Activated CD8-positive, alpha-beta memory T cell treated with anti-CD3 and anti-CD28 coated beads for 36 hours (primary cell): ENCODE results near the gene CACNA1B. TPM values are rescaled to one million over a fixed set of nuclear protein-coding genes. Genes with fewer than 3 reads are reported as not detected.
"Not testable (repeated sequence)": the region's sequence is repeated elsewhere in the genome, so short reads cannot be mapped to it uniquely, and the experiment has no call there.

Experiments used
- CTCF ChIA-PET: fragments of 350-600 bp; sonication (Branson Sonifier 250); formaldehyde crosslinking; loops from one replicate; lab custom pipeline; 2021; ENCODE audit warnings: antibody characterized with exemption; lab: Charles Lee
- POLR2A ChIA-PET: fragments of 350-600 bp; sonication (Branson Sonifier 250); formaldehyde crosslinking; loops from one replicate; lab custom pipeline; 2021; ENCODE audit warnings: antibody characterized with exemption; lab: Charles Lee
- total RNA-seq, 2 experiments: library from RNA; stranded (reverse); gene quantifications; one replicate each; pipeline ENCODE4 v1.2.3, GENCODE V29; 2021

Gene CACNA1B
- total RNA-seq, 2 experiments from 2014 or later: not detected

GRCh38 chr9:138113701-138114325 lies 236.2 kb downstream of the CACNA1B start:
- CTCF ChIA-PET, POLR2A ChIA-PET: not testable (repeated sequence)

- ChIA-PET POLR2A (no interaction called here), CTCF (no interaction called here)
Measured at GRCh38 chr9:138114501-138115245, 237.1 kb downstream of the CACNA1B start.

GRCh38 chr9:138115506-138115905 lies 237.9 kb downstream of the CACNA1B start:
- POLR2A ChIA-PET: no interaction called here
- CTCF ChIA-PET: no interaction called here

- POLR2A ChIA-PET: no interaction called here
- CTCF ChIA-PET: no interaction called here
Measured at GRCh38 chr9:138116521-138116920, 238.9 kb downstream of the CACNA1B start.

- ChIA-PET POLR2A (no interaction called here), CTCF (no interaction called here)
Measured at GRCh38 chr9:138117101-138117750, 239.6 kb downstream of the CACNA1B start.

- POLR2A ChIA-PET: no interaction called here
- CTCF ChIA-PET: no interaction called here
Measured at GRCh38 chr9:138117836-138118235, 240.3 kb downstream of the CACNA1B start.

GRCh38 chr9:138118601-138119071 lies 241.1 kb downstream of the CACNA1B start:
- POLR2A ChIA-PET: no interaction called here
- CTCF ChIA-PET: no interaction called here

GRCh38 chr9:138119202-138120027 lies 241.8 kb downstream of the CACNA1B start:
- ChIA-PET POLR2A (no interaction called here), CTCF (no interaction called here)

- CTCF ChIA-PET: no interaction called here
- POLR2A ChIA-PET: no interaction called here
Measured at GRCh38 chr9:138120072-138120471, 242.5 kb downstream of the CACNA1B start.

- POLR2A ChIA-PET: no interaction called here
- CTCF ChIA-PET: no interaction called here
Measured at GRCh38 chr9:138120511-138121437, 243.2 kb downstream of the CACNA1B start.

GRCh38 chr9:138121438-138122050 lies 244.0 kb downstream of the CACNA1B start:
- CTCF ChIA-PET: no interaction called here

GRCh38 chr9:138122201-138122600 lies 244.6 kb downstream of the CACNA1B start:
- POLR2A ChIA-PET: no interaction called here
- CTCF ChIA-PET: no interaction called here

More at GRCh38 chr9:138121438-138122050, 244.0 kb downstream of the CACNA1B start:
- POLR2A ChIA-PET: no interaction called here

- POLR2A ChIA-PET: interaction anchor here (0.6 kb wide), 1 partner anchor 496 kb away, joined by 7 read pairs; no protein-coding TSS in a partner anchor
- CTCF ChIA-PET: no interaction called here
Measured at GRCh38 chr9:138122676-138123075, 245.1 kb downstream of the CACNA1B start.

GRCh38 chr9:138123086-138123485 lies 245.5 kb downstream of the CACNA1B start:
- POLR2A ChIA-PET: interaction anchor here (0.6 kb wide), 1 partner anchor 496 kb away, joined by 7 read pairs; no protein-coding TSS in a partner anchor
- CTCF ChIA-PET: no interaction called here

GRCh38 chr9:138126090-138126857 lies 248.7 kb downstream of the CACNA1B start:
- CTCF ChIA-PET, POLR2A ChIA-PET: not testable (repeated sequence)

- POLR2A ChIA-PET, CTCF ChIA-PET: not testable (repeated sequence)
Measured at GRCh38 chr9:138126858-138127584, 249.4 kb downstream of the CACNA1B start.

- POLR2A ChIA-PET, CTCF ChIA-PET: not testable (repeated sequence)
Measured at GRCh38 chr9:138128027-138128426, 250.4 kb downstream of the CACNA1B start.
